A549 (cell line): Measurements from ENCODE around the gene RBP7.

Experiments
- CHD2 ChIP-seq: fragments of 150-350 bp; IDR thresholded peaks from 2 replicates; pipeline ENCODE4 v1.6.1; 2014; ENCODE audit warnings: low read length; ENCODE audit not compliant: partially characterized antibody
- JUN ChIP-seq, 2 experiments: fragments of >200 bp; sonication (Bioruptor Twin); formaldehyde crosslinking; IDR thresholded peaks; 2 replicates in 1 of 2; 3 replicates in 1 of 2; pipeline ENCODE4 v1.6.1; 2016 to 2017
- NFE2L2 ChIP-seq: fragments of 150-350 bp; conservative IDR thresholded peaks from 2 replicates; pipeline ENCODE4 v1.6.1; 2014; ENCODE audit warnings: low read length
- POLR2A ChIP-seq: IDR thresholded peaks from 2 replicates; pipeline ENCODE4 v1.6.1; 2012; ENCODE audit warnings: mild to moderate bottlenecking, low read length
- POLR2AphosphoS2 ChIP-seq: conservative IDR thresholded peaks from 2 replicates; pipeline ENCODE4 v1.6.1; 2012; ENCODE audit warnings: low read length, improper control_type of control experiment, inconsistent platforms
- RAD21 ChIP-seq, 2 experiments: fragments of >200 bp in 1 of 2; sonication (Bioruptor Twin) in 1 of 2; formaldehyde crosslinking in 1 of 2; IDR thresholded peaks in 1 of 2; conservative IDR thresholded peaks in 1 of 2; 2 replicates in 1 of 2; 3 replicates in 1 of 2; pipeline ENCODE4 v1.6.1; 2012 to 2018; ENCODE audit warnings: inconsistent platforms in 1 of 2
- SMC3 ChIP-seq: fragments of >200 bp; sonication (Bioruptor Twin); formaldehyde crosslinking; IDR thresholded peaks from 3 replicates; pipeline ENCODE4 v1.6.1; 2018; ENCODE audit warnings: inconsistent platforms
- SREBF2 ChIP-seq: fragments of 450-650 bp; IDR thresholded peaks from 2 replicates; pipeline ENCODE4 v1.6.1; 2014; ENCODE audit warnings: mild to moderate bottlenecking, moderate library complexity
- USF2 ChIP-seq: fragments of 450-650 bp; IDR thresholded peaks from 2 replicates; pipeline ENCODE4 v1.6.1; 2014; ENCODE audit warnings: antibody characterized with exemption
- ZFP36 ChIP-seq: fragments of 450-650 bp; IDR thresholded peaks from 2 replicates; pipeline ENCODE4 v1.6.1; 2014; ENCODE audit warnings: borderline replicate concordance; ENCODE audit not compliant: partially characterized antibody
- ZNF302 ChIP-seq: fragments of 250-450 bp; sonication (Bioruptor Pico); IDR thresholded peaks from 2 replicates; pipeline ENCODE4 v1.9.0; 2021; ENCODE audit warnings: inconsistent platforms, mild to moderate bottlenecking, moderate library complexity
- TF ChIP-seq, protein P1 (sequence below): fragments of >200 bp; sonication (Bioruptor Twin); formaldehyde crosslinking; IDR thresholded peaks from 3 replicates; pipeline ENCODE4 v1.5.1; 2016
- TF ChIP-seq, protein P2 (sequence below): IDR thresholded peaks from 2 replicates; pipeline ENCODE4 v1.6.1; 2012

DNA sequence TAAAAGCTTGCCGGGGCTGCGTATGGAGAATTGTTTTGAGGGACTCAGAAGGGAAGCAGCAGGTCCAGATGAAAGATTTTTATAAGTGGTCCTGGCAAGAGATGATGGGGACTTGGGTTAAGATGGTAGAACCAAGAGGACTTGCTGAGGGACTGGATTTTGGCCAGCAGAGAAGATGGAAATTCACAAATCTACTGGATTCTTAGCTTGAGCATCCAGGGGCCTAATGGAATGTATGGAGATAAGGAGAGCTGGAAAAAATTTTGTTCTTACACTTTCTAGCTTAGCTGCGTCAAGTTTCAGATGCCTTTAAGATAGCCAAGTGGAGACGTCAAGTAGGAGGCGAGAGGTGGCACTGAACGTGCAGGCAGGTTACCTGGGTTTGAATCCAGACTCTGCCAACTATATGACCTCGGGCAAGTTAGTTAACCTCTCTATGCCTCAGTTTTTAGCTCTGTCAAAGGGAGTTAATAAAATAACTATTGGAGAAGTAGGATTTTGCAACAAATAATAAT, 3.4 kb upstream of the RBP7 start:
- TF ChIP-seq ZFP36 (no peak), POLR2A (no peak), CHD2 (no peak), JUN (IDR thresholded peaks at IDR 0.05) (no peak), RAD21 (conservative IDR thresholded peaks at IDR 0.05 in 1 of 2, IDR thresholded peaks at IDR 0.05 in 1 of 2) (no peak), SMC3 (no peak), SREBF2 (no peak), NFE2L2 (no peak), ZNF302 (CRISPR knock-in tag) (no peak), POLR2AphosphoS2 (no peak), USF2 (no peak)
- TF ChIP-seq, protein P1, sequence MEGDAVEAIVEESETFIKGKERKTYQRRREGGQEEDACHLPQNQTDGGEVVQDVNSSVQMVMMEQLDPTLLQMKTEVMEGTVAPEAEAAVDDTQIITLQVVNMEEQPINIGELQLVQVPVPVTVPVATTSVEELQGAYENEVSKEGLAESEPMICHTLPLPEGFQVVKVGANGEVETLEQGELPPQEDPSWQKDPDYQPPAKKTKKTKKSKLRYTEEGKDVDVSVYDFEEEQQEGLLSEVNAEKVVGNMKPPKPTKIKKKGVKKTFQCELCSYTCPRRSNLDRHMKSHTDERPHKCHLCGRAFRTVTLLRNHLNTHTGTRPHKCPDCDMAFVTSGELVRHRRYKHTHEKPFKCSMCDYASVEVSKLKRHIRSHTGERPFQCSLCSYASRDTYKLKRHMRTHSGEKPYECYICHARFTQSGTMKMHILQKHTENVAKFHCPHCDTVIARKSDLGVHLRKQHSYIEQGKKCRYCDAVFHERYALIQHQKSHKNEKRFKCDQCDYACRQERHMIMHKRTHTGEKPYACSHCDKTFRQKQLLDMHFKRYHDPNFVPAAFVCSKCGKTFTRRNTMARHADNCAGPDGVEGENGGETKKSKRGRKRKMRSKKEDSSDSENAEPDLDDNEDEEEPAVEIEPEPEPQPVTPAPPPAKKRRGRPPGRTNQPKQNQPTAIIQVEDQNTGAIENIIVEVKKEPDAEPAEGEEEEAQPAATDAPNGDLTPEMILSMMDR, result no peak
- TF ChIP-seq, protein P2, sequence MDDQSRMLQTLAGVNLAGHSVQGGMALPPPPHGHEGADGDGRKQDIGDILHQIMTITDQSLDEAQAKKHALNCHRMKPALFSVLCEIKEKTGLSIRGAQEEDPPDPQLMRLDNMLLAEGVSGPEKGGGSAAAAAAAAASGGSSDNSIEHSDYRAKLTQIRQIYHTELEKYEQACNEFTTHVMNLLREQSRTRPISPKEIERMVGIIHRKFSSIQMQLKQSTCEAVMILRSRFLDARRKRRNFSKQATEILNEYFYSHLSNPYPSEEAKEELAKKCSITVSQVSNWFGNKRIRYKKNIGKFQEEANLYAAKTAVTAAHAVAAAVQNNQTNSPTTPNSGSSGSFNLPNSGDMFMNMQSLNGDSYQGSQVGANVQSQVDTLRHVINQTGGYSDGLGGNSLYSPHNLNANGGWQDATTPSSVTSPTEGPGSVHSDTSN, result no peak
